Caki2 (cell line): Measurements from ENCODE around the gene IAH1. TPM values are rescaled to one million over a fixed set of nuclear protein-coding genes. Genes with fewer than 3 reads are reported as not detected.

Source experiments
- DNase-seq: peaks from one replicate; pipeline ENCODE4 v3.0.0-alpha.2; 2015; ENCODE audit warnings: low read depth
- in situ Hi-C: cut with HindIII; loops from 2 replicates; pipeline ENCODE4 v1.10.0; 2016; ENCODE audit warnings: low sequenced_read_pairs, low pct_unique_long_range_greater_than_20kb, mixed read lengths
- total RNA-seq: library from RNA; depleted of rRNA; stranded (reverse); fragments of >200 nt; shearing (Covaris generic); gene quantifications from 2 replicates; pipeline ENCODE4 v1.2.3, GENCODE V29; 2014; ENCODE audit warnings: low replicate concordance; rRNA removed

IAH1 gene
- total RNA-seq: 100 and 139 TPM in 2 replicates

DNA sequence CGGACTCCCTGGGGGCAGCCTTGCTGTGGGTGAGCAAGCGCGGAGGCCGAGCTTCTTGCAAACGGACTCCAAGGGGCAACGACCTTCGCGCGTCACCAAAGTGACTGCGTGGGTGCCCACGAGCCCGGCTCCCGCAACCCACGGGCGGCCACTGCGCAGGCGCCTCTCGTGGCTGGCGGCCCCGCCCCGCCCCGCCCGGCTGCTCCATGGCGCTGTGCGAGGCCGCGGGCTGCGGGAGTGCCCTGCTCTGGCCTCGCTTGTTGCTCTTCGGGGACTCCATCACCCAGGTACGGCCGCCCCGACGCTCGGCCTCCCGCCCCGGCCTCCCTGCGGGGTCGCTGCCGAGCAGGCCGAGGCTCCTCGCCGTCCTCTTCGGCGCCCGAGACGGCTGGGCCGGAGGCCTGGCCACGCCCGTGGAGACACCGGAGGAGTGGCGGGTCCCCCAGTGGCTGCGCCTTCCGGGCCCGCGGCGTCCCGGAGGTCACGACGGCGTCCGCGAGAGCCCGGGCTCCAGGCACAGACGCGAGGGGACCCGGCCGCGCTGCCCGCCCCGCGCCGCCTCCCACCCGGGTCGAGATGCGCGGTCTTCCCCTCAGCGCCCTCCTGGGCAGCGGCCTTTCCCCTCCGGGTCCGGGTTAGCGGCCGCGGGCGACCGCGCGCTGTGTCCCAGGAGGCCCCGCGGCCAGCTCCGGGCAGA is at the start of gene IAH1:
TSS of gene IAH1 (plus strand) at position 191 of the 697 bp plus-strand sequence. CDS start at position 207, 16 bp downstream.
- DNase-seq: peak; percentile 75
- in situ Hi-C loops: no loop called here

DNA sequence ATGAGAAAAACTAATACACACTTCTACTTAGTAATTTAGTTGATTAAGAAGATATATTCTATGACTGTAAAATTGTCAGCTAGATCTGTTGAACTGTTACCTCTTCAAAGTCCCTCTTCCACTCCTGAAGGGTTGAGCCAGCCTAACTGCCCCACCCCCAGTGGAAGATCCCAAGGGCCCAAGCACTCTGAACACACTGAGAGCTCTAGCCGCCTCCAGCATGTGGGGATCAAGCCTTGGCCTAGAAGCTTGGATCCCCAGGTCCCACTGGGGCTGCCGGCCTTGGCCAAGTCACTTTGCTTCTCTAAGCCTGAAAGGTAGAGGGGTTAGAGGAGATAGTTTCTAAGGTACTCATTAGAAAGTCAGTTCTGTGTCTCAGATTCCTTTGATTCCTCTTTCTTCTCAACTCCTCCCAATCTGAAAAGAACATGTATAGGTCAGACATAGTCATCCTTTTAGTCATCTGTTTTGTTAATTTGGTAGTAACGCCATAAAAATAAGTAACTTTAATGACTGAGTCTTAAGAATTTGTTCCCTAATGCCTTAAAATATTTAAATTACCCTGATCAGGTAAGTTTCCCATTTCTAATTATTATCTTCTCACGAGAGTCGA is 45.3 kb upstream of the IAH1 start:
- no peak for DNase-seq
- in situ Hi-C loops: no loop called here

DNA sequence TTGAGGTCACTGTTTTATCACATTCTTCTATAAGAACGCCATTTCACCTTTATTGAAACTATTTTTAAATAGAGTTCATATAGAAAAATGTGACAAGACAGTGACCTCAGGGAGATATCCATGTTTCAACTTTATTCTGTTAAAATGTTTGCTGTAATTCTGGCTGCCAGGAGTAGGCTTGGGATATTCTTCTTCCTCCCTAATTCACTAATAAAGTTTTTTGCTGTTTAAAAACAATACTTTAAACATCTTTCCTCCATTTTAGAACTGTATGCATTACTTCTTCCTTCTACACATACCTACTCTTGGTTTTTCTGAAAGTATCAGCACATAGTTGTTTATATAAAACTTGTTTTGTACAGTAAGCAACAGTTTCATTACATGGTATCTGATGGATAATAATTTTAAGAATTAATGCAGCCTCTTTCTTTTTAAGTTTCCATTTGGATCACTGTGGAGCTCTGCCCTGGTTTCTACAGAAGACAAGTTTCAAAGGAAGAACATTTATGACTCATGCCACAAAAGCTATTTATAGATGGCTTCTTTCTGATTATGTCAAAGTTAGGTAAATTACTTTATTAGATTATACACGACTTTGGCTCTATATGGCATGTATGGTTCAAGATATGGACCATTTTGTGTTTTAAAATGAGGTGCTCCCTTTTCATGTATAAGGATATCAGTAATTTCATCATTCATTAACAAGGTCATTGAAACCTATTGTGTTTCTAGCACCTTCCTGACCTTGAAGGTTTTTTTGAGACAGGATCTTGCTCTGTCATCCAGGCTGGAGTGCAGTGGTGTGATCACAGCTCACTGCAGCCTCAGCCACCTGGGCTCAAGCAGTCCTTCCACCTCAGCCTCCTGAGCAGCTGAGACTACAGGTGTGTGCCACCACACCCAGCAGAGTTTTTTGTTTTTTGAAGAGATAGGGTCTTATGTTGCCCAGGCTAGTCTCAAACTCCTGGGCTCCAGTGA is 43.7 kb upstream of the IAH1 start:
- DNase-seq: no peak

DNA sequence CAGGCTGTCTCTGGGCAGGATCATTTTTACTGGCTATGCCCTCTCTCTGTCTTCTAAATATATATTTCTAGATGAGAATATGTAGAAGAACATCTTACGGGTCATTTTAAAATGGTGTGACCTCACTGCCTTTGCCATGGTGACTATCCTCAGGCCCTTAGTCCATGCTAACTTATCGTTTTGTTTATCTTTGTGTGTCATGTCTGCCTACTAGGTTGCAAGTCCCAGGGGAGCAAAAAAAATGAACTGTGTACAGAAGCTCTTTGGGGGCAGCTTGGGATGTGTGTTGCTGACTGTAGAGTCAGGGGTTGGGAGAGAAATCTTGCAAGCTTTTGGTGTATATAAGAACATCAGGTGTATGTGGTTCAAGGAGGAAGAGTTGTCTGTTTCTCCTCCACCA is 39.9 kb upstream of the IAH1 start:
- in situ Hi-C loops: no loop called here
- DNase-seq: no peak

More for the DNA sequence above, 43.7 kb upstream of the IAH1 start:
- in situ Hi-C loops: no loop called here

- in situ Hi-C loops: no loop called here
- DNase-seq: no peak
Observed at GRCh38 chr2:9439536-9439935, 34.8 kb upstream of the IAH1 start.

GRCh38 chr2:9440058-9440727 is 34.2 kb upstream of the IAH1 start:
- in situ Hi-C loops: no loop called here
- no peak for DNase-seq

- in situ Hi-C loops: no loop called here
- no peak for DNase-seq
Observed at GRCh38 chr2:9441556-9441955, 32.8 kb upstream of the IAH1 start.

DNA sequence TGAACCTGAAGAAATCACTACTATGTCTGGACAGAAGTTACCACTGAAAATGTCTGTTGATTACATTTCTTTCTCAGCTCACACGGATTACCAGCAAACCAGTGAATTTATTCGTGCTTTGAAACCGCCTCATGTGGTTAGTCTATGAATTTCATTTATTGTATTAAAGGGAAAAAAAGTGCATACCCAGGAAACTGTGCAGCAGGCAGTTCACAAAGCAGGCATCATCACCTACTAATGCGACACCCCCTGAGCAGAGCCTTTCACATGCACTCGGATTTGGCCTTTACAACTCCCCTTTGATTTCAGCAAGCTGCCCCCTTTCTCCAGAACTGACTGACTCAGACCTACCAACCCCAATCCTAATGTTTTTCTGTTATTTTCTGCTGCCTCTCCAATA is 30.8 kb upstream of the IAH1 start:
- in situ Hi-C loops: no loop called here
- DNase-seq: no peak

DNA sequence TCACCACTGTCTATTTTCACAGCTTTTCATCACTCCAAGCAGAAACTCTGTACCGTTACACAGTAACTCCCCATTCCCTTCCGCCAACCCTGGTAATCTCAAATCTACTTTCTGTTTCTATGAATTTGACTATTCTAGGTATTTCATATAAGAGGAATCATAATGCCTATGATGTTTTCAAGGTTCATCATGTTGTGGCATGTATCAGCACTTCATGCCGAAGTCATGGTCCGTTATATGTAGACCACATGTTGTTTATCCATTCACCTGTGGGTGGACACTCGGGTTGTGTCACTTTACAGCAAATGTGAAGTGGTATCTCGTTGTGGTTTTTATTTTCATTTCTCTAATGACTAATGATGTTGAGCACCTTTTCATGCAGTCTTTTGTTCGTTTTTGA is 29.3 kb upstream of the IAH1 start:
- no peak for DNase-seq
- in situ Hi-C loops: no loop called here

DNA sequence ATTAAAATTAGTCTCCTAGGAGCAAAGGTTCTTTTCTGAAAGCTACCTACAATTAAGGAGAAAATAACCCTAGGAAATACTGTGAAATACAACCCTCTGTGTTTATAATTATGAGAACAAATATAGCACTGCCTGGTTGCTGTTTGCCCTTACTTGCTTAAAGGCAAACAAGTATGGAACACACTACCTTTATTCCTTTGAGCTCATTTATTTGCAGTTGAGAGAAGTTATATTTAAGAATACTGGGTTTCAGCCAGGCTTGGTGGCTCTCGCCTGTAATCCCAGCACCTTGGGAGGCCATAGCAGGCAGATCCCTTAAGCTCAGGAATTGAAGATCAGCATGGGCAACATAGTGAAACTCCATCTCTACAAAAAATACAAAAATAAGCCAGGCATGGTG is 23.1 kb upstream of the IAH1 start:
- in situ Hi-C loops: no loop called here
- DNase-seq: no peak

GRCh38 chr2:9460441-9461017 is 13.8 kb upstream of the IAH1 start:
- DNase-seq: no peak
- in situ Hi-C loops: no loop called here

DNA sequence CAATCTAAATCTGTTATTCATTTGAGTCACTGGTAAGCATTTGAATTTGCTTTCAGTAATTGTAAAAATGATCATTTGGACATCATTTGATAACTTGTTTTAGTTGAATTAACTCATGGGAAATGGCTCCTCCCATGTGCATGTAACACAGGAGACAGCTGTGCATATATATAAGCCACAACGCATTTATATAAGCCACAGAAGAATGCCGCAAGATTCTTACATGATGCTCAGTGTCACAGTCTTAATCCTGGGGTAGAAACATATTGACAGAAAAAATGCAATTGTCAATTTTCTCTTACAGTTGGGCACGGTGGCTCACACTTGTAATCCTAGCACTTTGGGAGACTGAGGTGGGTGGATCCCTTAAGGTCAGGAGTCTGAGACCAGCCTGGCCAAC is 13.3 kb upstream of the IAH1 start:
- no peak for DNase-seq
- in situ Hi-C loops: no loop called here

DNA sequence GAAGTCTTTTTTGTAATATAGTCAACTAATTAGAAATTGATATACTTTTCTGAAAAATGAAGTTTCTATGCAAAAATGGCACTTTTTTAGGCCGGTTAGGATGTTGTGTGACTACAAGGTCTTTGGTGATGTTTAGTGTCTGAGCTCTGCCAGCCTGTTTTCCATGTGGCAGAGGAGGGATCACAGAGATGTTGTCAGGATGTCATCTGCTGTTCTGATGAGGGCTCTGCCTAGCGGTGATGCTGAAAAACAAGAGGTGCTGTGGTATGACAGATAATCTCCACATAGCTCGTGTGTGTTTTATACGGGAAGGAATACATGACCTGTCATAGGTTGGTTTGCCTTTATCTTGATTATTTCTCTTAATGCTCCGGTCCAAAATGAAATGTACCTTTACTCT is 12.0 kb upstream of the IAH1 start:
- no peak for DNase-seq
- in situ Hi-C loops: no loop called here

- in situ Hi-C loops: no loop called here
- no peak for DNase-seq
Observed at GRCh38 chr2:9462886-9463697, 11.3 kb upstream of the IAH1 start.

GRCh38 chr2:9463698-9464034 is 10.7 kb upstream of the IAH1 start:
- no peak for DNase-seq
- in situ Hi-C loops: no loop called here

- in situ Hi-C loops: no loop called here
Observed at GRCh38 chr2:9465170-9465569, 9.2 kb upstream of the IAH1 start.

DNA sequence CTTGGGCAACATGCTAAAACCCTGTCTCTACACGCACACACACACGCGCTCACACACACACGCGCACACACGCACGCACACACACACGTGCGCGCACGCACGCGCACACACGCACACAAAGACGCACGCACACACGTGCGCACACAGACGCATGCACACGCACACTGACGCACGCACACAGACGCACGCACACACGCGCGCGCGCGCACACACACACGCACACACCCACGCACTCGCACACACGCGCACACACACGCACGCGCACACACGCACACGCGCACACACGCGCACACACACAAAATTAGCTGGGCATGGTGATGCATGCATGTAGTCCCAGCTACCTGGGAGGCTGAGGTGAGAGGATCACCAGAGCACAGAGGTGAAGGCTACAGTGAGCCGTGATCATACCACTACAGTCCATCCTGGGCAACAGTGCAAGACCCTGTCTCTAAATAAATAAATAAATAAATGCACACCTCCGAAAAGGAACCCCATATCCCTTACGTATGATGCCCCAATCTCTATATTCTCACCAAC is 8.1 kb upstream of the IAH1 start:
- DNase-seq: no peak
- in situ Hi-C loops: no loop called here

More at GRCh38 chr2:9465170-9465569, 9.2 kb upstream of the IAH1 start:
- no peak for DNase-seq
